ENCODE results near the gene GJA4.

GRCh38 chr1:34842073-34842472, 49.3 kb downstream of the GJA4 start:
- TF ChIP-seq, protein P1, sequence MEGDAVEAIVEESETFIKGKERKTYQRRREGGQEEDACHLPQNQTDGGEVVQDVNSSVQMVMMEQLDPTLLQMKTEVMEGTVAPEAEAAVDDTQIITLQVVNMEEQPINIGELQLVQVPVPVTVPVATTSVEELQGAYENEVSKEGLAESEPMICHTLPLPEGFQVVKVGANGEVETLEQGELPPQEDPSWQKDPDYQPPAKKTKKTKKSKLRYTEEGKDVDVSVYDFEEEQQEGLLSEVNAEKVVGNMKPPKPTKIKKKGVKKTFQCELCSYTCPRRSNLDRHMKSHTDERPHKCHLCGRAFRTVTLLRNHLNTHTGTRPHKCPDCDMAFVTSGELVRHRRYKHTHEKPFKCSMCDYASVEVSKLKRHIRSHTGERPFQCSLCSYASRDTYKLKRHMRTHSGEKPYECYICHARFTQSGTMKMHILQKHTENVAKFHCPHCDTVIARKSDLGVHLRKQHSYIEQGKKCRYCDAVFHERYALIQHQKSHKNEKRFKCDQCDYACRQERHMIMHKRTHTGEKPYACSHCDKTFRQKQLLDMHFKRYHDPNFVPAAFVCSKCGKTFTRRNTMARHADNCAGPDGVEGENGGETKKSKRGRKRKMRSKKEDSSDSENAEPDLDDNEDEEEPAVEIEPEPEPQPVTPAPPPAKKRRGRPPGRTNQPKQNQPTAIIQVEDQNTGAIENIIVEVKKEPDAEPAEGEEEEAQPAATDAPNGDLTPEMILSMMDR (IDR thresholded peaks at IDR 0.05; ENCODE audit: low read depth, low read length) = no peak
- no peak for TF ChIP-seq POLR2A (IDR thresholded peaks at IDR 0.05; ENCODE audit: extremely low read depth, insufficient read length)

Measured in NB4 (cell line).